Cardiac muscle cell (in vitro differentiated cells and primary cell): ENCODE results near the gene ACYP2. TPM values are rescaled to one million over a fixed set of nuclear protein-coding genes. Genes with fewer than 3 reads are reported as not detected.
"Not testable (repeated sequence)": the region's sequence is repeated elsewhere in the genome, so short reads cannot be mapped to it uniquely, and the experiment has no call there.

Experiments
- DNase-seq, 2 donors: peaks; one replicate each; pipeline versions ENCODE4 v3.0.0 to v3.0.0-alpha.2; 2010 to 2017; ENCODE audit warnings: low read depth in 1 of 2, low spot score in 1 of 2
- H3K27ac ChIP-seq: fragments of 200-600 bp; sonication (generic); 2 replicates; pipeline ENCODE4 v1.5.1; 2016
- H3K27me3 ChIP-seq: fragments of 200-600 bp; sonication (generic); 2 replicates; pipeline ENCODE4 v1.6.0; 2016; ENCODE audit warnings: control low read depth
- H3K36me3 ChIP-seq: fragments of 200-600 bp; sonication (generic); 2 replicates; pipeline ENCODE4 v1.5.1; 2016; ENCODE audit warnings: control low read depth
- H3K4me1 ChIP-seq: fragments of 200-600 bp; sonication (generic); 2 replicates; pipeline ENCODE4 v1.8.1; 2017; ENCODE audit warnings: low read depth, mild to moderate bottlenecking, mixed run types
- H3K4me3 ChIP-seq: fragments of 200-600 bp; sonication (generic); 2 replicates; pipeline ENCODE4 v1.5.1; 2016; ENCODE audit warnings: mild to moderate bottlenecking
- H3K9me3 ChIP-seq: fragments of 200-600 bp; sonication (generic); 2 replicates; pipeline ENCODE4 v1.5.1; 2017; ENCODE audit warnings: low read depth, mild to moderate bottlenecking, control low read depth
- CTCF ChIP-seq: IDR thresholded peaks from 2 replicates; pipeline ENCODE4 v1.5.1; 2012; ENCODE audit warnings: low read depth, mild to moderate bottlenecking, low read length
- polyA plus RNA-seq: library from polyadenylated mRNA; unstranded; fragments of >200 nt; fragmentation: Nextera tagmentation; extraction: Ambion mirVana; gene quantifications from 2 replicates; pipeline ENCODE4 v1.2.1, GENCODE V29; 2016
- total RNA-seq: library from RNA; depleted of rRNA; stranded (reverse); fragments of >200 nt; gene quantifications from 2 replicates; pipeline ENCODE4 v1.2.3, GENCODE V29; 2016

ACYP2 gene
- total and polyA plus RNA-seq, 2 experiments from 2014 or later = 12.6 to 46.8 TPM

- no peak overlapping the region for H3K4me3 ChIP-seq
- no peaks in the 10 kb centered on the region for H3K27me3 ChIP-seq
- H3K9me3 ChIP-seq = no peaks in the 10 kb centered on the region
- DNase-seq = no peak
- H3K27ac ChIP-seq = no peak overlapping the region
- no peak for TF ChIP-seq CTCF
- H3K36me3 ChIP-seq = no peaks in the 10 kb centered on the region
- no peaks in the 10 kb centered on the region for H3K4me1 ChIP-seq
Observed at GRCh38 chr2:54284826-54285225, 169.4 kb downstream of the ACYP2 start.

GRCh38 chr2:54285451-54285850 is 170.0 kb downstream of the ACYP2 start:
- TF ChIP-seq CTCF = no peak
- Histone ChIP-seq H3K27ac (no peak overlapping the region), H3K36me3 (no peaks in the 10 kb centered on the region), H3K27me3 (no peaks in the 10 kb centered on the region), H3K9me3 (no peaks in the 10 kb centered on the region), H3K4me1 (no peaks in the 10 kb centered on the region), H3K4me3 (no peak overlapping the region)
- DNase-seq = no peak

GRCh38 chr2:54287532-54287931 is 172.1 kb downstream of the ACYP2 start:
- H3K4me3 ChIP-seq = no peak overlapping the region
- no peaks in the 10 kb centered on the region for H3K9me3 ChIP-seq
- H3K27me3 ChIP-seq = no peaks in the 10 kb centered on the region
- no peaks in the 10 kb centered on the region for H3K4me1 ChIP-seq
- no peak for TF ChIP-seq CTCF
- DNase-seq = no peak
- no peaks in the 10 kb centered on the region for H3K36me3 ChIP-seq
- H3K27ac ChIP-seq = no peak overlapping the region

GRCh38 chr2:54289917-54290316 is 174.5 kb downstream of the ACYP2 start:
- no peak for DNase-seq
- TF ChIP-seq CTCF = no peak
- no peak overlapping the region for H3K4me3 ChIP-seq

GRCh38 chr2:54290356-54291025 is 175.1 kb downstream of the ACYP2 start:
- Histone ChIP-seq H3K36me3 (no peaks in the 10 kb centered on the region), H3K27ac (no peak overlapping the region), H3K4me3 (no peak overlapping the region), H3K9me3 (no peaks in the 10 kb centered on the region), H3K27me3 (no peaks in the 10 kb centered on the region), H3K4me1 (no peaks in the 10 kb centered on the region)
- DNase-seq = no peak
- TF ChIP-seq CTCF = no peak

More at GRCh38 chr2:54289917-54290316, 174.5 kb downstream of the ACYP2 start:
- H3K27ac ChIP-seq = no peak overlapping the region
- no peaks in the 10 kb centered on the region for H3K4me1 ChIP-seq
- H3K36me3 ChIP-seq = no peaks in the 10 kb centered on the region
- H3K27me3 ChIP-seq = no peaks in the 10 kb centered on the region
- H3K9me3 ChIP-seq = no peaks in the 10 kb centered on the region

- not testable (repeated sequence) for H3K4me1 ChIP-seq, H3K27me3 ChIP-seq, H3K27ac ChIP-seq, H3K9me3 ChIP-seq, DNase-seq, H3K4me3 ChIP-seq, H3K36me3 ChIP-seq
Observed at GRCh38 chr2:54294665-54295064, 179.2 kb downstream of the ACYP2 start.
